Left forelimb (tissue), 1 donor: ENCODE data around the gene MS4A5.
"Not testable (repeated sequence)": the region's sequence is repeated elsewhere in the genome, so short reads cannot be mapped to it uniquely, and the experiment has no call there.

ENCODE experiments used
- DNase-seq: peaks from one replicate; pipeline ENCODE4 v3.0.0-alpha.2; 2018; ENCODE audit warnings: low spot score

Gene MS4A5

GRCh38 chr11:60429272-60429671, at the start of gene MS4A5:
Gene MS4A5, plus strand, starts transcription at chr11:60429572. Its CDS starts 103 bp downstream, at chr11:60429675.
- DNase-seq, result no peak

- DNase-seq, result no peak
Measured at GRCh38 chr11:60389279-60389910, 40.0 kb upstream of the MS4A5 start.

- no peak for DNase-seq
Measured at GRCh38 chr11:60390419-60390818, 39.0 kb upstream of the MS4A5 start.

- no peak for DNase-seq
Measured at GRCh38 chr11:60392361-60392760, 37.0 kb upstream of the MS4A5 start.

- no peak for DNase-seq
Measured at GRCh38 chr11:60393016-60393415, 36.4 kb upstream of the MS4A5 start.

GRCh38 chr11:60394666-60395380, 34.5 kb upstream of the MS4A5 start:
- DNase-seq, result no peak

GRCh38 chr11:60396382-60396781, 33.0 kb upstream of the MS4A5 start, which contains the start of gene MS4A14:
Gene MS4A14, plus strand, starts transcription at chr11:60396459. Its CDS starts 120 bp downstream, at chr11:60396579.
- DNase-seq, result no peak

GRCh38 chr11:60396799-60397198, 32.6 kb upstream of the MS4A5 start:
- no peak for DNase-seq

GRCh38 chr11:60420015-60420414, 9.4 kb upstream of the MS4A5 start:
- no peak for DNase-seq

- DNase-seq, result no peak
Measured at GRCh38 chr11:60422609-60423008, 6.8 kb upstream of the MS4A5 start.

GRCh38 chr11:60428517-60428916, 855 bp upstream of the MS4A5 start:
- DNase-seq, result no peak

GRCh38 chr11:60431251-60431650, 1.9 kb downstream of the MS4A5 start:
- no peak for DNase-seq

GRCh38 chr11:60433401-60433800, 4.0 kb downstream of the MS4A5 start:
- DNase-seq, result no peak

- DNase-seq, result no peak
Measured at GRCh38 chr11:60447070-60447469, 17.7 kb downstream of the MS4A5 start.

GRCh38 chr11:60447846-60448245, 18.5 kb downstream of the MS4A5 start:
- no peak for DNase-seq

GRCh38 chr11:60451185-60451584, 21.8 kb downstream of the MS4A5 start:
- not testable (repeated sequence) for DNase-seq

- no peak for DNase-seq
Measured at GRCh38 chr11:60454212-60454611, 24.8 kb downstream of the MS4A5 start.

GRCh38 chr11:60455531-60456042, 26.2 kb downstream of the MS4A5 start, which contains the start of gene MS4A1:
Gene MS4A1, plus strand, starts transcription at chr11:60455847. Its CDS starts 6,528 bp downstream, at chr11:60462375.
- DNase-seq, result no peak

- DNase-seq, result no peak
Measured at GRCh38 chr11:60457576-60457975, 28.2 kb downstream of the MS4A5 start.

GRCh38 chr11:60459345-60459744, 30.0 kb downstream of the MS4A5 start:
- DNase-seq, result no peak

GRCh38 chr11:60468829-60469228, 39.5 kb downstream of the MS4A5 start:
- DNase-seq, result no peak

- no peak for DNase-seq
Measured at GRCh38 chr11:60469723-60470122, 40.4 kb downstream of the MS4A5 start.

- DNase-seq, result no peak
Measured at GRCh38 chr11:60477035-60477445, 47.7 kb downstream of the MS4A5 start.
